Adipocyte (in vitro differentiated cells): Measurements from ENCODE around the gene GOLGA1.

Experiments used
- DNase-seq: peaks from one replicate; pipeline ENCODE4 v3.0.0-alpha.2; 2015; ENCODE audit warnings: low read depth
- H3K27me3 ChIP-seq: replicated peaks from 2 replicates; pipeline ENCODE4 v1.7.0; 2013; ENCODE audit warnings: mild to moderate bottlenecking, low read length, moderate library complexity; ENCODE audit not compliant: control insufficient read depth, insufficient read depth
- H3K36me3 ChIP-seq: 2 replicates; pipeline ENCODE4 v1.7.0; 2013; ENCODE audit warnings: low read length, mild to moderate bottlenecking, moderate library complexity; ENCODE audit not compliant: control insufficient read depth, insufficient read depth, severe bottlenecking
- H3K4me1 ChIP-seq: 2 replicates; pipeline ENCODE4 v1.7.0; 2013; ENCODE audit warnings: mild to moderate bottlenecking, low read length, moderate library complexity; ENCODE audit not compliant: control insufficient read depth, insufficient read depth
- H3K4me3 ChIP-seq: 2 replicates; pipeline ENCODE4 v1.7.0; 2013; ENCODE audit warnings: mild to moderate bottlenecking, low read length, moderate library complexity
- H3K9ac ChIP-seq: 2 replicates; pipeline ENCODE4 v1.7.0; 2013; ENCODE audit warnings: mild to moderate bottlenecking, low read length, moderate library complexity
- H3K9me3 ChIP-seq: 2 replicates; pipeline ENCODE4 v1.7.0; 2013; ENCODE audit warnings: mild to moderate bottlenecking, low read length, moderate library complexity; ENCODE audit not compliant: control insufficient read depth

GOLGA1 gene

GRCh38 chr9:124894741-124895170 lies 46.1 kb downstream of the GOLGA1 start:
- peak overlapping the region; percentile 21 for H3K9ac ChIP-seq
- H3K4me1 ChIP-seq, result peaks cover 3% of the 10 kb centered on the region
- peaks cover 71% of the 10 kb centered on the region for H3K36me3 ChIP-seq
- H3K27me3 ChIP-seq, result no peaks in the 10 kb centered on the region
- no peaks in the 10 kb centered on the region for H3K9me3 ChIP-seq
- DNase-seq, result peak; percentile 55
- no peak overlapping the region for H3K4me3 ChIP-seq

- Histone ChIP-seq H3K4me1 (peaks cover 3% of the 10 kb centered on the region), H3K9ac (peak overlapping the region; percentile 21), H3K9me3 (no peaks in the 10 kb centered on the region), H3K27me3 (no peaks in the 10 kb centered on the region), H3K36me3 (peaks cover 71% of the 10 kb centered on the region), H3K4me3 (no peak overlapping the region)
- DNase-seq, result no peak
These were observed 46.7 kb downstream of the GOLGA1 start for GRCh38 chr9:124894035-124894740.

- H3K4me3 ChIP-seq, result no peak overlapping the region
- H3K9me3 ChIP-seq, result no peaks in the 10 kb centered on the region
- peaks cover 78% of the 10 kb centered on the region for H3K36me3 ChIP-seq
- no peak overlapping the region for H3K9ac ChIP-seq
- DNase-seq, result no peak
- peaks cover 3% of the 10 kb centered on the region for H3K4me1 ChIP-seq
- no peaks in the 10 kb centered on the region for H3K27me3 ChIP-seq
These were observed 50.7 kb downstream of the GOLGA1 start for GRCh38 chr9:124890179-124890578.

- H3K36me3 ChIP-seq, result peaks cover 85% of the 10 kb centered on the region
- H3K4me1 ChIP-seq, result no peaks in the 10 kb centered on the region
- no peak for DNase-seq
These were observed 51.9 kb downstream of the GOLGA1 start for GRCh38 chr9:124889006-124889405.

GRCh38 chr9:124887832-124888231 lies 53.1 kb downstream of the GOLGA1 start:
- no peak overlapping the region for H3K4me3 ChIP-seq
- H3K36me3 ChIP-seq, result peaks cover 73% of the 10 kb centered on the region
- no peak for DNase-seq
- no peak overlapping the region for H3K9ac ChIP-seq
- no peaks in the 10 kb centered on the region for H3K4me1 ChIP-seq
- H3K27me3 ChIP-seq, result no peaks in the 10 kb centered on the region
- no peaks in the 10 kb centered on the region for H3K9me3 ChIP-seq

More at GRCh38 chr9:124889006-124889405, 51.9 kb downstream of the GOLGA1 start:
- no peaks in the 10 kb centered on the region for H3K9me3 ChIP-seq
- H3K27me3 ChIP-seq, result no peaks in the 10 kb centered on the region
- H3K9ac ChIP-seq, result no peak overlapping the region
- no peak overlapping the region for H3K4me3 ChIP-seq

- H3K36me3 ChIP-seq, result peaks cover 77% of the 10 kb centered on the region
These were observed 53.9 kb downstream of the GOLGA1 start for GRCh38 chr9:124886866-124887492.

GRCh38 chr9:124886461-124886860 lies 54.4 kb downstream of the GOLGA1 start:
- Histone ChIP-seq H3K36me3 (peaks cover 82% of the 10 kb centered on the region), H3K4me1 (no peaks in the 10 kb centered on the region), H3K9ac (no peak overlapping the region), H3K9me3 (no peaks in the 10 kb centered on the region), H3K27me3 (no peaks in the 10 kb centered on the region), H3K4me3 (no peak overlapping the region)
- DNase-seq, result no peak

More at GRCh38 chr9:124886866-124887492, 53.9 kb downstream of the GOLGA1 start:
- H3K9me3 ChIP-seq, result no peaks in the 10 kb centered on the region
- no peak for DNase-seq
- H3K4me1 ChIP-seq, result no peaks in the 10 kb centered on the region
- no peak overlapping the region for H3K9ac ChIP-seq
- no peak overlapping the region for H3K4me3 ChIP-seq
- H3K27me3 ChIP-seq, result no peaks in the 10 kb centered on the region

- Histone ChIP-seq H3K4me1 (no peaks in the 10 kb centered on the region), H3K4me3 (no peak overlapping the region), H3K9ac (no peak overlapping the region), H3K9me3 (no peaks in the 10 kb centered on the region), H3K27me3 (no peaks in the 10 kb centered on the region), H3K36me3 (peaks cover 82% of the 10 kb centered on the region)
- DNase-seq, result no peak
These were observed 55.3 kb downstream of the GOLGA1 start for GRCh38 chr9:124885551-124885950.

- H3K9me3 ChIP-seq, result no peaks in the 10 kb centered on the region
- no peak for DNase-seq
These were observed 56.5 kb downstream of the GOLGA1 start for GRCh38 chr9:124884376-124884775.

GRCh38 chr9:124882231-124882630 lies 58.7 kb downstream of the GOLGA1 start:
- Histone ChIP-seq H3K9ac (no peak overlapping the region), H3K27me3 (no peaks in the 10 kb centered on the region), H3K4me1 (peaks cover 4% of the 10 kb centered on the region), H3K4me3 (no peak overlapping the region), H3K9me3 (no peaks in the 10 kb centered on the region), H3K36me3 (peaks cover 82% of the 10 kb centered on the region)
- no peak for DNase-seq

More at GRCh38 chr9:124884376-124884775, 56.5 kb downstream of the GOLGA1 start:
- Histone ChIP-seq H3K4me1 (no peaks in the 10 kb centered on the region), H3K9ac (no peak overlapping the region), H3K27me3 (no peaks in the 10 kb centered on the region), H3K4me3 (no peak overlapping the region), H3K36me3 (peaks cover 82% of the 10 kb centered on the region)

GRCh38 chr9:124881138-124881743 lies 59.6 kb downstream of the GOLGA1 start:
- DNase-seq, result no peak
- Histone ChIP-seq H3K36me3 (peaks cover 82% of the 10 kb centered on the region), H3K9me3 (no peaks in the 10 kb centered on the region), H3K9ac (no peak overlapping the region), H3K27me3 (no peaks in the 10 kb centered on the region), H3K4me3 (no peak overlapping the region), H3K4me1 (peaks cover 4% of the 10 kb centered on the region)
